A549 (cell line): ENCODE measurements around the gene GLRA2. TPM values are rescaled to one million over a fixed set of nuclear protein-coding genes. Genes with fewer than 3 reads are reported as not detected.

Experiments
- ATAC-seq, 2 experiments: fragments of 200-7000 bp in 1 of 2; fragments of >200 bp in 1 of 2; cut with Nextera tagmentation in 1 of 2; cut with Tn5 transposase in 1 of 2; 3 replicates each; pipeline versions ENCODE4 v1.8.0 to v1.9.1; 2018 to 2020; ENCODE audit warnings: mild to moderate bottlenecking in 1 of 2, moderate library complexity in 1 of 2
- CTCF ChIA-PET: fragments of 300-600 bp; sonication (Branson Sonifier 250); formaldehyde crosslinking; extraction: SDS; loops from one replicate; lab custom pipeline; 2021; ENCODE audit warnings: antibody characterized with exemption, inconsistent platforms; lab: Yijun Ruan, JAX
- POLR2A ChIA-PET: fragments of 350-600 bp; formaldehyde crosslinking; extraction: SDS; loops from one replicate; lab custom pipeline; 2021; ENCODE audit warnings: antibody characterized with exemption, inconsistent platforms; lab: Yijun Ruan, JAX
- DNase-seq, 2 experiments: peaks; one replicate each; pipeline versions ENCODE4 v3.0.0 to v3.0.0-alpha.2; 2011 to 2016; ENCODE audit warnings: low read depth in 1 of 2, low spot score in 1 of 2
- FAIRE-seq: peaks from 2 replicates; lab custom pipeline; 2011; peaks lifted over from hg19 to GRCh38; lab: Jason Lieb, UNC
- H3K27ac ChIP-seq, 2 experiments: fragments of >200 bp; sonication (Bioruptor Twin); formaldehyde crosslinking; 3 replicates each; pipeline ENCODE4 v1.5.1; 2016 to 2017
- H3K4me1 ChIP-seq: fragments of >200 bp; sonication (Bioruptor Twin); formaldehyde crosslinking; 3 replicates; pipeline ENCODE4 v1.6.1; 2016
- H3K4me2 ChIP-seq: fragments of >200 bp; sonication (Bioruptor Twin); formaldehyde crosslinking; 3 replicates; pipeline ENCODE4 v1.6.1; 2016
- H3K4me3 ChIP-seq: fragments of >200 bp; sonication (Bioruptor Twin); formaldehyde crosslinking; 3 replicates; pipeline ENCODE4 v1.5.1; 2016
- H3K9me3 ChIP-seq: fragments of >200 bp; sonication (Bioruptor Twin); formaldehyde crosslinking; 3 replicates; pipeline ENCODE4 v1.6.1; 2016
- ATOH8 ChIP-seq: fragments of 250-450 bp; sonication (Bioruptor Pico); IDR thresholded peaks from 2 replicates; pipeline ENCODE4 v1.5.0; 2020; ENCODE audit warnings: low read depth, mild to moderate bottlenecking, moderate library complexity
- CBX2 ChIP-seq: fragments of 200-600 bp; sonication (generic); IDR thresholded peaks from 2 replicates; pipeline ENCODE4 v1.6.1; 2016; ENCODE audit warnings: low read depth, mild to moderate bottlenecking, borderline replicate concordance
- CBX8 ChIP-seq: fragments of 200-600 bp; sonication (generic); IDR thresholded peaks from 2 replicates; pipeline ENCODE4 v1.6.1; 2016
- CHD4 ChIP-seq: fragments of 200-600 bp; sonication (generic); IDR thresholded peaks from 2 replicates; pipeline ENCODE4 v1.6.1; 2016; ENCODE audit warnings: antibody characterized with exemption, mild to moderate bottlenecking, borderline replicate concordance
- ELK1 ChIP-seq: fragments of 150-350 bp; IDR thresholded peaks from 2 replicates; pipeline ENCODE4 v1.6.1; 2014; ENCODE audit warnings: low read depth, mild to moderate bottlenecking, low read length
- ESRRA ChIP-seq: fragments of 150-350 bp; IDR thresholded peaks from 2 replicates; pipeline ENCODE4 v1.6.1; 2014; ENCODE audit warnings: mild to moderate bottlenecking, low read length, borderline replicate concordance
- FOSL2 ChIP-seq, 2 experiments: fragments of 450-650 bp in 1 of 2; fragments of >200 bp in 1 of 2; sonication (Bioruptor Twin) in 1 of 2; formaldehyde crosslinking; IDR thresholded peaks; 2 replicates each; pipeline versions ENCODE4 v1.5.0 to v1.6.1; 2016 to 2020; ENCODE audit warnings: mild to moderate bottlenecking in 1 of 2, moderate library complexity in 1 of 2
- HDAC2 ChIP-seq: fragments of 200-600 bp; sonication (generic); IDR thresholded peaks from 2 replicates; pipeline ENCODE4 v1.6.1; 2016
- HES2 ChIP-seq: fragments of >200 bp; sonication (Bioruptor Twin); formaldehyde crosslinking; IDR thresholded peaks from 2 replicates; pipeline ENCODE4 v1.6.1; 2016
- HEYL ChIP-seq: fragments of 250-450 bp; sonication (Bioruptor Pico); IDR thresholded peaks from 2 replicates; pipeline ENCODE4 v1.8.0; 2021; ENCODE audit warnings: mild to moderate bottlenecking, moderate library complexity
- HMGXB4 ChIP-seq: fragments of 250-450 bp; sonication (Bioruptor Pico); IDR thresholded peaks from 2 replicates; pipeline ENCODE4 v1.5.0; 2021; ENCODE audit warnings: mild to moderate bottlenecking, moderate library complexity, borderline replicate concordance
- HOXA7 ChIP-seq: fragments of 250-450 bp; sonication (Bioruptor Pico); IDR thresholded peaks from 2 replicates; pipeline ENCODE4 v1.5.0; 2020; ENCODE audit warnings: mild to moderate bottlenecking, moderate library complexity
- HOXB5 ChIP-seq: fragments of 250-450 bp; sonication (Bioruptor Pico); IDR thresholded peaks from 2 replicates; pipeline ENCODE4 v1.5.0; 2020; ENCODE audit warnings: mild to moderate bottlenecking, moderate library complexity
- JUN ChIP-seq, 2 experiments: fragments of >200 bp; sonication (Bioruptor Twin); formaldehyde crosslinking; IDR thresholded peaks; 2 replicates in 1 of 2; 3 replicates in 1 of 2; pipeline ENCODE4 v1.6.1; 2016 to 2017
- JUNB ChIP-seq: fragments of >200 bp; sonication (Bioruptor Twin); formaldehyde crosslinking; IDR thresholded peaks from 2 replicates; pipeline ENCODE4 v1.6.1; 2016
- KDM5A ChIP-seq: fragments of 200-600 bp; sonication (generic); IDR thresholded peaks from 2 replicates; pipeline ENCODE4 v1.6.1; 2016; ENCODE audit warnings: antibody characterized with exemption, mild to moderate bottlenecking
- MAFK ChIP-seq: fragments of 450-650 bp; IDR thresholded peaks from 2 replicates; pipeline ENCODE4 v1.6.1; 2014; ENCODE audit not compliant: partially characterized antibody
- NPAS2 ChIP-seq: fragments of 250-450 bp; sonication (Bioruptor Pico); IDR thresholded peaks from 2 replicates; pipeline ENCODE4 v1.8.0; 2022; ENCODE audit warnings: mild to moderate bottlenecking, moderate library complexity, borderline replicate concordance
- NR3C1 ChIP-seq: fragments of >200 bp; sonication (Bioruptor Twin); formaldehyde crosslinking; IDR thresholded peaks from 3 replicates; pipeline ENCODE4 v1.6.1; 2017
- PBX3 ChIP-seq: IDR thresholded peaks from 2 replicates; pipeline ENCODE4 v1.6.1; 2012
- RARB ChIP-seq: fragments of 250-450 bp; sonication (Bioruptor Pico); IDR thresholded peaks from 2 replicates; pipeline ENCODE4 v1.8.0; 2021; ENCODE audit warnings: mild to moderate bottlenecking, moderate library complexity
- RFX5 ChIP-seq: fragments of 450-650 bp; IDR thresholded peaks from 2 replicates; pipeline ENCODE4 v1.7.1; 2014; ENCODE audit warnings: antibody characterized with exemption, mild to moderate bottlenecking, moderate library complexity
- SMC3 ChIP-seq: fragments of >200 bp; sonication (Bioruptor Twin); formaldehyde crosslinking; IDR thresholded peaks from 3 replicates; pipeline ENCODE4 v1.6.1; 2018; ENCODE audit warnings: inconsistent platforms
- TFCP2L1 ChIP-seq: fragments of 250-450 bp; sonication (Bioruptor Pico); IDR thresholded peaks from 2 replicates; pipeline ENCODE4 v1.5.0; 2021; ENCODE audit warnings: mild to moderate bottlenecking
- TP53 ChIP-seq: fragments of 250-450 bp; sonication (Bioruptor Pico); IDR thresholded peaks from 2 replicates; pipeline ENCODE4 v1.5.0; 2021; ENCODE audit warnings: mild to moderate bottlenecking, moderate library complexity
- ZNF302 ChIP-seq: fragments of 250-450 bp; sonication (Bioruptor Pico); IDR thresholded peaks from 2 replicates; pipeline ENCODE4 v1.9.0; 2021; ENCODE audit warnings: inconsistent platforms, mild to moderate bottlenecking, moderate library complexity
- WGBS: methylation state at CpG from one replicate; pipeline ENCODE4 v1.1.6; 2017; ENCODE audit errors: missing lambda C conversion rate; 5-methylcytosine and 5-hydroxymethylcytosine counted together
- polyA plus RNA-seq, 4 experiments: library from polyadenylated mRNA; depleted of rRNA in 3 of 4; stranded (reverse); fragments of >200 nt; fragmentation: RNase III in 1 of 4; extraction: RNeasy Plus Mini Kit Qiagen cat#74134 plus additional on column Dnase treatment in 1 of 4; gene quantifications; 2 replicates in 3 of 4; 3 replicates in 1 of 4; pipeline ENCODE4 v1.2.3, GENCODE V29; 2011 to 2017

The GLRA2 gene
- polyA plus RNA-seq, 2 of the 4 experiments (the other 2 are of a cell fraction): not detected

DNA sequence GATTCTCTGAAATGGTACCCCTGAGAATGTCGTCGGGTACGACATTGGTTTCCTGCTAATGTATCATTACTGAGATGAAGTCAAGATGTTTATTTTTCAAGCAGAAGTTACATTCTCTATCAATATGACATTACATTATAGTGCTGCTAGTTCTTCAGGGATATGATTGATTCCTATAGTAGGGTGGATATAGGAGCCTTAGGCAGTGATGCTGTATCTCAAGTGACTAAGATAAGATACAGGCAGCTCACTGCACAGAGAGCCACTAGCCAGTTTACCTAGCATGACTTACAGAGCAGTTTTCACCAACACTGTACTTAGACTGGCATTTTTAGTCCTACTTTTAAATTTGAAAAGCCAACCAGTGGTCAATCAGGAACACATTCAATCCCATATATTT is 188.6 kb downstream of the GLRA2 start:
- Histone ChIP-seq H3K27ac (no peak overlapping the region), H3K4me3 (no peak overlapping the region), H3K4me2 (no peak overlapping the region), H3K9me3 (no peaks in the 10 kb centered on the region), H3K4me1 (no peaks in the 10 kb centered on the region)
- no peak for ATAC-seq
- CTCF ChIA-PET: interaction anchor here (1.0 kb wide), 1 partner anchor 26 kb away, joined by 4 read pairs; no protein-coding TSS in a partner anchor
- TF ChIP-seq ESRRA (no peak), JUN (IDR thresholded peaks at IDR 0.05) (no peak), TFCP2L1 (CRISPR knock-in tag) (no peak), HDAC2 (no peak), PBX3 (no peak), RARB (CRISPR knock-in tag) (no peak), CBX8 (no peak), HMGXB4 (CRISPR knock-in tag) (no peak), HES2 (no peak), CHD4 (no peak)
- no peak for DNase-seq
- 72% methylated on average over 3 of the region's 3 CpGs for WGBS
- POLR2A ChIA-PET: no interaction called here
- FAIRE-seq: no peak

GRCh38 chrX:14718403-14718802 is 189.1 kb downstream of the GLRA2 start:
- TF ChIP-seq TP53 (CRISPR knock-in tag) (no peak), MAFK (no peak), ATOH8 (CRISPR knock-in tag) (no peak), RFX5 (no peak), HOXB5 (CRISPR knock-in tag) (no peak), TFCP2L1 (CRISPR knock-in tag) (no peak), FOSL2 (IDR thresholded peaks at IDR 0.05) (no peak), FOSL2 (CRISPR knock-in tag; IDR thresholded peaks at IDR 0.05) (no peak), SMC3 (no peak)
- TF ChIP-seq, all 56 proteins: peak for 0
- POLR2A ChIA-PET: no interaction called here
- 3% methylated on average over 2 of the region's 2 CpGs for WGBS
- Histone ChIP-seq H3K9me3 (no peaks in the 10 kb centered on the region), H3K4me2 (no peak overlapping the region), H3K4me3 (no peak overlapping the region), H3K27ac (no peak overlapping the region), H3K4me1 (no peaks in the 10 kb centered on the region)
- CTCF ChIA-PET: no interaction called here
- no peak for ATAC-seq
- DNase-seq: no peak
- peak; percentile 98 for FAIRE-seq

- no peak overlapping the region for H3K4me3 ChIP-seq
- no peaks in the 10 kb centered on the region for H3K9me3 ChIP-seq
- FAIRE-seq: no peak
- H3K4me1 ChIP-seq: no peaks in the 10 kb centered on the region
- TF ChIP-seq ESRRA (no peak), HEYL (no peak), CBX2 (no peak), ELK1 (no peak), NPAS2 (CRISPR knock-in tag) (no peak), RARB (CRISPR knock-in tag) (no peak), HOXA7 (CRISPR knock-in tag) (no peak), KDM5A (no peak), SMC3 (no peak), TFCP2L1 (CRISPR knock-in tag) (no peak), ZNF302 (CRISPR knock-in tag) (no peak), NR3C1 (no peak), JUNB (no peak)
- no peak overlapping the region for H3K4me2 ChIP-seq
- no peak for ATAC-seq
- WGBS: 0% methylated on average over 1 of the region's 1 CpG
- no peak for DNase-seq
- ChIA-PET POLR2A (no interaction called here), CTCF (no interaction called here)
- H3K27ac ChIP-seq: no peak overlapping the region
Observed at GRCh38 chrX:14729058-14729457, 199.7 kb downstream of the GLRA2 start.
